ENCODE results near the gene PTPRT.

PTPRT gene

GRCh38 chr20:43170771-43171170 lies 18.9 kb downstream of the PTPRT start:
- DNase-seq: no peak
- H3K4me1 ChIP-seq (ENCODE audit: control insufficient read depth, insufficient read depth, low read depth, low read length): no peaks in the 10 kb centered on the region
- WGBS: 76% methylated on average over 3 of the region's 4 CpGs

GRCh38 chr20:43167615-43168014 lies 22.1 kb downstream of the PTPRT start:
- Histone ChIP-seq H3K23ac (ENCODE audit: low read length in 2 of 2) (no peak overlapping the region), H2AK5ac (ENCODE audit: low read length, severe bottlenecking) (no peak overlapping the region), H3K4me1 (ENCODE audit: control insufficient read depth, insufficient read depth, low read depth, low read length) (no peaks in the 10 kb centered on the region), H3K9me3 (ENCODE audit: control insufficient read depth, low read length) (no peaks in the 10 kb centered on the region), H3K14ac (ENCODE audit: low read length in 2 of 2) (no peak overlapping the region), H4K8ac (ENCODE audit: low read length) (no peak overlapping the region), H3K18ac (ENCODE audit: low read depth in 1 of 2, low read length in 2 of 2) (no peak overlapping the region), H2AFZ (ENCODE audit: low read depth, low read length) (no peak overlapping the region), H3K4me3 (ENCODE audit: insufficient read depth in 1 of 2, low read depth in 1 of 2, low read length in 2 of 2) (no peak overlapping the region), H3K27ac (ENCODE audit: low read length, poor library complexity, severe bottlenecking) (no peak overlapping the region), H2BK5ac (ENCODE audit: low read depth, low read length, poor library complexity, severe bottlenecking) (no peak overlapping the region), H3K4me2 (ENCODE audit: low read length, poor library complexity, severe bottlenecking) (no peak overlapping the region), H2BK15ac (ENCODE audit: low read depth, poor library complexity, severe bottlenecking) (no peak overlapping the region), H2BK120ac (ENCODE audit: low read depth, low read length) (no peak overlapping the region), H3K36me3 (ENCODE audit: control insufficient read depth in 1 of 2, insufficient read depth in 2 of 2, low read depth in 1 of 2, low read length in 2 of 2) (no peaks in the 10 kb centered on the region), H4K91ac (ENCODE audit: low read length) (no peak overlapping the region), H2BK12ac (ENCODE audit: low read length in 2 of 2) (no peak overlapping the region), H3K79me1 (replicated peaks; ENCODE audit: low read length, poor library complexity, severe bottlenecking) (no peaks in the 10 kb centered on the region), H3K27me3 (ENCODE audit: control insufficient read depth in 1 of 2, insufficient read depth in 1 of 2, low read length in 2 of 2) (peaks cover 0 to 5% of the 10 kb centered on the region in 2 experiments), H3K9ac (ENCODE audit: low read length) (no peak overlapping the region), H3K4ac (ENCODE audit: low read depth in 1 of 2, low read length in 2 of 2) (no peak overlapping the region)
- no peak for DNase-seq

More at GRCh38 chr20:43170771-43171170, 18.9 kb downstream of the PTPRT start:
- Histone ChIP-seq H3K4ac (ENCODE audit: low read depth in 1 of 2, low read length in 2 of 2) (no peak overlapping the region), H3K4me3 (ENCODE audit: insufficient read depth in 1 of 2, low read depth in 1 of 2, low read length in 2 of 2) (no peak overlapping the region), H3K14ac (ENCODE audit: low read length in 2 of 2) (no peak overlapping the region), H2BK5ac (ENCODE audit: low read depth, low read length, poor library complexity, severe bottlenecking) (no peak overlapping the region), H2AK5ac (ENCODE audit: low read length, severe bottlenecking) (no peak overlapping the region), H2BK12ac (ENCODE audit: low read length in 2 of 2) (no peak overlapping the region), H3K9ac (ENCODE audit: low read length) (no peak overlapping the region), H3K27ac (ENCODE audit: low read length, poor library complexity, severe bottlenecking) (no peak overlapping the region), H3K36me3 (ENCODE audit: control insufficient read depth in 1 of 2, insufficient read depth in 2 of 2, low read depth in 1 of 2, low read length in 2 of 2) (no peaks in the 10 kb centered on the region), H2AFZ (ENCODE audit: low read depth, low read length) (no peak overlapping the region), H2BK120ac (ENCODE audit: low read depth, low read length) (no peak overlapping the region), H3K18ac (ENCODE audit: low read depth in 1 of 2, low read length in 2 of 2) (no peak overlapping the region), H3K23ac (ENCODE audit: low read length in 2 of 2) (no peak overlapping the region), H4K8ac (ENCODE audit: low read length) (no peak overlapping the region), H2BK15ac (ENCODE audit: low read depth, poor library complexity, severe bottlenecking) (no peak overlapping the region), H3K4me2 (ENCODE audit: low read length, poor library complexity, severe bottlenecking) (no peak overlapping the region), H4K91ac (ENCODE audit: low read length) (no peak overlapping the region), H3K9me3 (ENCODE audit: control insufficient read depth, low read length) (no peaks in the 10 kb centered on the region), H3K27me3 (ENCODE audit: control insufficient read depth in 1 of 2, insufficient read depth in 1 of 2, low read length in 2 of 2) (peaks cover 0 to 12% of the 10 kb centered on the region in 2 experiments), H3K79me1 (replicated peaks; ENCODE audit: low read length, poor library complexity, severe bottlenecking) (no peaks in the 10 kb centered on the region)

GRCh38 chr20:43167021-43167420 lies 22.7 kb downstream of the PTPRT start:
- Histone ChIP-seq H3K27me3 (ENCODE audit: control insufficient read depth in 1 of 2, insufficient read depth in 1 of 2, low read length in 2 of 2) (peaks cover 0 to under 1% of the 10 kb centered on the region in 2 experiments), H4K8ac (ENCODE audit: low read length) (no peak overlapping the region), H3K4me1 (ENCODE audit: control insufficient read depth, insufficient read depth, low read depth, low read length) (no peaks in the 10 kb centered on the region), H3K4me3 (ENCODE audit: insufficient read depth in 1 of 2, low read depth in 1 of 2, low read length in 2 of 2) (no peak overlapping the region), H3K4ac (ENCODE audit: low read depth in 1 of 2, low read length in 2 of 2) (no peak overlapping the region), H3K18ac (ENCODE audit: low read depth in 1 of 2, low read length in 2 of 2) (no peak overlapping the region), H2BK15ac (ENCODE audit: low read depth, poor library complexity, severe bottlenecking) (no peak overlapping the region), H2BK120ac (ENCODE audit: low read depth, low read length) (no peak overlapping the region), H3K23ac (ENCODE audit: low read length in 2 of 2) (no peak overlapping the region), H2BK5ac (ENCODE audit: low read depth, low read length, poor library complexity, severe bottlenecking) (no peak overlapping the region), H2BK12ac (ENCODE audit: low read length in 2 of 2) (no peak overlapping the region), H4K91ac (ENCODE audit: low read length) (no peak overlapping the region), H3K4me2 (ENCODE audit: low read length, poor library complexity, severe bottlenecking) (no peak overlapping the region), H3K14ac (ENCODE audit: low read length in 2 of 2) (no peak overlapping the region), H3K9me3 (ENCODE audit: control insufficient read depth, low read length) (no peaks in the 10 kb centered on the region), H2AK5ac (ENCODE audit: low read length, severe bottlenecking) (no peak overlapping the region), H3K27ac (ENCODE audit: low read length, poor library complexity, severe bottlenecking) (no peak overlapping the region), H3K36me3 (ENCODE audit: control insufficient read depth in 1 of 2, insufficient read depth in 2 of 2, low read depth in 1 of 2, low read length in 2 of 2) (no peaks in the 10 kb centered on the region), H3K79me1 (replicated peaks; ENCODE audit: low read length, poor library complexity, severe bottlenecking) (no peaks in the 10 kb centered on the region), H3K9ac (ENCODE audit: low read length) (no peak overlapping the region), H2AFZ (ENCODE audit: low read depth, low read length) (no peak overlapping the region)
- 58% methylated on average over 1 of the region's 1 CpG for WGBS
- DNase-seq: no peak

- WGBS: 77% methylated on average over 6 of the region's 6 CpGs
Measured at GRCh38 chr20:43165611-43166010, 24.1 kb downstream of the PTPRT start.

More at GRCh38 chr20:43165611-43166010, 24.1 kb downstream of the PTPRT start:
- Histone ChIP-seq H3K4me1 (ENCODE audit: control insufficient read depth, insufficient read depth, low read depth, low read length) (no peaks in the 10 kb centered on the region), H2AFZ (ENCODE audit: low read depth, low read length) (no peak overlapping the region), H2BK5ac (ENCODE audit: low read depth, low read length, poor library complexity, severe bottlenecking) (no peak overlapping the region), H3K27me3 (ENCODE audit: control insufficient read depth in 1 of 2, insufficient read depth in 1 of 2, low read length in 2 of 2) (no peaks in the 10 kb centered on the region), H2BK120ac (ENCODE audit: low read depth, low read length) (no peak overlapping the region), H3K18ac (ENCODE audit: low read depth in 1 of 2, low read length in 2 of 2) (no peak overlapping the region), H2BK12ac (ENCODE audit: low read length in 2 of 2) (no peak overlapping the region), H2BK15ac (ENCODE audit: low read depth, poor library complexity, severe bottlenecking) (no peak overlapping the region), H3K4me3 (ENCODE audit: insufficient read depth in 1 of 2, low read depth in 1 of 2, low read length in 2 of 2) (no peak overlapping the region), H3K79me1 (replicated peaks; ENCODE audit: low read length, poor library complexity, severe bottlenecking) (no peaks in the 10 kb centered on the region), H3K36me3 (ENCODE audit: control insufficient read depth in 1 of 2, insufficient read depth in 2 of 2, low read depth in 1 of 2, low read length in 2 of 2) (no peaks in the 10 kb centered on the region), H3K23ac (ENCODE audit: low read length in 2 of 2) (no peak overlapping the region), H3K9me3 (ENCODE audit: control insufficient read depth, low read length) (no peaks in the 10 kb centered on the region), H2AK5ac (ENCODE audit: low read length, severe bottlenecking) (no peak overlapping the region), H4K8ac (ENCODE audit: low read length) (no peak overlapping the region), H3K9ac (ENCODE audit: low read length) (no peak overlapping the region), H4K91ac (ENCODE audit: low read length) (no peak overlapping the region), H3K4ac (ENCODE audit: low read depth in 1 of 2, low read length in 2 of 2) (no peak overlapping the region), H3K14ac (ENCODE audit: low read length in 2 of 2) (no peak overlapping the region), H3K27ac (ENCODE audit: low read length, poor library complexity, severe bottlenecking) (no peak overlapping the region), H3K4me2 (ENCODE audit: low read length, poor library complexity, severe bottlenecking) (no peak overlapping the region)
- DNase-seq: no peak
